HepG2 (cell line): ENCODE data around the gene IER5L. TPM values are rescaled to one million over a fixed set of nuclear protein-coding genes. Genes with fewer than 3 reads are reported as not detected.

Source experiments
- ARNT2 ChIP-seq: sonication (generic); formaldehyde crosslinking; IDR thresholded peaks from 2 replicates; pipeline ENCODE4 v1.8.0; 2022; ENCODE audit warnings: mild to moderate bottlenecking, low read depth, missing genetic modification reagents, moderate library complexity
- IRF2 ChIP-seq: IDR thresholded peaks from 2 replicates; pipeline ENCODE4 v1.6.1; 2018; ENCODE audit warnings: missing genetic modification reagents, missing compliant biosample characterization
- KDM4B ChIP-seq: sonication (generic); formaldehyde crosslinking; IDR thresholded peaks from 2 replicates; pipeline ENCODE4 v1.4.0; 2020; ENCODE audit warnings: missing genetic modification reagents
- NKX3-1 ChIP-seq: sonication (generic); formaldehyde crosslinking; IDR thresholded peaks from 2 replicates; pipeline ENCODE4 v1.5.0; 2020; ENCODE audit warnings: missing genetic modification reagents
- PCBP2 ChIP-seq: fragments of 200-400 bp; formaldehyde crosslinking; optimal IDR thresholded peaks from 2 replicates; pipeline ENCODE3; 2018; ENCODE audit warnings: low read length, low read depth; ENCODE audit not compliant: poor library complexity, severe bottlenecking
- PTBP1 ChIP-seq: fragments of 200-400 bp; formaldehyde crosslinking; IDR thresholded peaks from 2 replicates; pipeline ENCODE4 v1.6.1; 2018; ENCODE audit warnings: low read length, low read depth; ENCODE audit not compliant: poor library complexity, severe bottlenecking
- RXRA ChIP-seq: sonication (generic); formaldehyde crosslinking; IDR thresholded peaks from 2 replicates; pipeline ENCODE4 v1.5.1; 2020; ENCODE audit warnings: missing genetic modification reagents
- SNAI1 ChIP-seq: sonication (generic); formaldehyde crosslinking; IDR thresholded peaks from 2 replicates; pipeline ENCODE4 v1.5.0; 2020; ENCODE audit warnings: mild to moderate bottlenecking, missing genetic modification reagents, borderline replicate concordance
- THAP11 ChIP-seq: IDR thresholded peaks from 2 replicates; pipeline ENCODE4 v1.6.1; 2016; ENCODE audit warnings: missing biosample characterization, missing genetic modification reagents
- ZBTB1 ChIP-seq: sonication (generic); formaldehyde crosslinking; IDR thresholded peaks from 2 replicates; pipeline ENCODE4 v1.4.0; 2020; ENCODE audit warnings: missing genetic modification reagents, borderline replicate concordance
- ZFP82 ChIP-seq: sonication (generic); formaldehyde crosslinking; IDR thresholded peaks from 2 replicates; pipeline ENCODE4 v1.5.1; 2020; ENCODE audit warnings: mild to moderate bottlenecking, missing genetic modification reagents, borderline replicate concordance
- ZFYVE20 ChIP-seq: sonication (generic); formaldehyde crosslinking; IDR thresholded peaks from 2 replicates; pipeline ENCODE4 v1.8.0; 2023; ENCODE audit warnings: low read depth, mild to moderate bottlenecking, moderate library complexity, missing genetic modification reagents, borderline replicate concordance
- ZNF24 ChIP-seq: fragments of 450-650 bp; IDR thresholded peaks from 2 replicates; pipeline ENCODE4 v1.6.1; 2017; ENCODE audit warnings: antibody characterized with exemption, mild to moderate bottlenecking
- polyA plus RNA-seq, 8 experiments: library from polyadenylated mRNA; depleted of rRNA in 3 of 8; stranded (reverse) in 7 of 8; unstranded in 1 of 8; fragments of >200 nt; fragmentation: Illumina TruSeq in 4 of 8; extraction: Trizol in 4 of 8; gene quantifications; 2 replicates each; pipeline versions ENCODE4 v1.2.1 to v1.2.3, GENCODE V29; 2011 to 2016; ENCODE audit warnings: low read depth in 4 of 8, missing spikeins in 1 of 8, mixed read lengths in 1 of 8; ENCODE audit not compliant: insufficient read depth in 1 of 8
- total RNA-seq, 5 experiments: library from RNA; depleted of rRNA; stranded (reverse); fragments of >200 nt; fragmentation: Illumina TruSeq; extraction: Trizol; gene quantifications; 2 replicates each; pipeline ENCODE4 v1.2.3, GENCODE V29; 2016; ENCODE audit warnings: low read depth in 1 of 5
- TF ChIP-seq, protein P1 (sequence below): sonication (generic); formaldehyde crosslinking; IDR thresholded peaks from 2 replicates; pipeline ENCODE4 v1.4.0; 2020; ENCODE audit warnings: missing genetic modification reagents
- TF ChIP-seq, protein P2 (sequence below): IDR thresholded peaks from 2 replicates; pipeline ENCODE4 v1.6.1; 2012; ENCODE audit warnings: inconsistent platforms
- TF ChIP-seq, protein P3 (sequence below): sonication (generic); formaldehyde crosslinking; IDR thresholded peaks from 2 replicates; pipeline ENCODE4 v1.5.0; 2020; ENCODE audit warnings: mild to moderate bottlenecking, missing genetic modification reagents, borderline replicate concordance
- TF ChIP-seq, protein P4 (sequence below): sonication (generic); formaldehyde crosslinking; IDR thresholded peaks from 2 replicates; pipeline ENCODE4 v1.8.1; 2023; ENCODE audit warnings: mild to moderate bottlenecking, missing genetic modification reagents

IER5L gene
- total and polyA plus RNA-seq, 2 of the 13 experiments (the other 11 are each of a cell fraction or from before 2014, with no cell fraction given): 1.8 to 3.3 TPM

DNA sequence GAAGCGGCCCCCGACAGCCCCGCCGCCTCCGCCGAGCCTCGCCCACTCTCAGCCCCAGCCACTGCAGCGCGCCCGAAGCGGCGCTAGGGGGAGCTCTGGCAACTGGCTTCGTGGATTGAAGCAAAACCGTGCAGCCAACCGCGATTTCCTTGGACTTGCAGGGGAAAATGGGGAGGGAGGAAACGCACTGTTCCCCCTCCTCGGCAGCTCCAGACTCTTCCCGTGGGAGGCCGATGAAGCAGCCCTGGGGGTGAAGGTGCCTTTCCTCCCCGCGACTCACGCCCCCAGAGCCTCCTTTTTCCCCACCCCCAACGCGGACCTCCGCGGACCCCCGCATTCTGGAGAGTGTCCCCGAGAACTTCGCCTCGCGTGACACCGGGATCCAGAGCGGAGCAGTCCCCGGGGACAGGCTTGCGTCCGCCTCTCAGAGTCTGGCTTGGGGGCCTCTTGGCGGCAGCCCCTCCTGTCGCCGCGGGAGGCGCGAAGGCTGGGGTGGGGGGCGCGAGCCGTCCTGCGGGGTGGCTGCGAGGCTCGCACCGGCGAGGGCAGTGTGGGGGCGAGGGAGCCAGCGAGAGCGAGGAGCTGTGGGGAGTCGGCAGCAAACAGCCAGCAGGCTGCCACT is 3.8 kb downstream of the IER5L start (continued):
- TF ChIP-seq, protein P1, sequence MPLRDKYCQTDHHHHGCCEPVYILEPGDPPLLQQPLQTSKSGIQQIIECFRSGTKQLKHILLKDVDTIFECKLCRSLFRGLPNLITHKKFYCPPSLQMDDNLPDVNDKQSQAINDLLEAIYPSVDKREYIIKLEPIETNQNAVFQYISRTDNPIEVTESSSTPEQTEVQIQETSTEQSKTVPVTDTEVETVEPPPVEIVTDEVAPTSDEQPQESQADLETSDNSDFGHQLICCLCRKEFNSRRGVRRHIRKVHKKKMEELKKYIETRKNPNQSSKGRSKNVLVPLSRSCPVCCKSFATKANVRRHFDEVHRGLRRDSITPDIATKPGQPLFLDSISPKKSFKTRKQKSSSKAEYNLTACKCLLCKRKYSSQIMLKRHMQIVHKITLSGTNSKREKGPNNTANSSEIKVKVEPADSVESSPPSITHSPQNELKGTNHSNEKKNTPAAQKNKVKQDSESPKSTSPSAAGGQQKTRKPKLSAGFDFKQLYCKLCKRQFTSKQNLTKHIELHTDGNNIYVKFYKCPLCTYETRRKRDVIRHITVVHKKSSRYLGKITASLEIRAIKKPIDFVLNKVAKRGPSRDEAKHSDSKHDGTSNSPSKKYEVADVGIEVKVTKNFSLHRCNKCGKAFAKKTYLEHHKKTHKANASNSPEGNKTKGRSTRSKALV (CRISPR knock-in tag): peak; percentile 28; the same call in 1 of the 2 replicates
- no peak for TF ChIP-seq ZNF24
- TF ChIP-seq KDM4B (CRISPR knock-in tag): peak; percentile 9; the same call in 1 of the 2 replicates
- TF ChIP-seq PCBP2: no peak
- TF ChIP-seq, protein P2, sequence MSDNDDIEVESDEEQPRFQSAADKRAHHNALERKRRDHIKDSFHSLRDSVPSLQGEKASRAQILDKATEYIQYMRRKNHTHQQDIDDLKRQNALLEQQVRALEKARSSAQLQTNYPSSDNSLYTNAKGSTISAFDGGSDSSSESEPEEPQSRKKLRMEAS: 0 out of 2 replicates have a peak, but pooled peaks have one; percentile 2
- TF ChIP-seq RXRA (CRISPR knock-in tag): 0 out of 2 replicates have a peak, but pooled peaks have one; percentile 12
- TF ChIP-seq, protein P3, sequence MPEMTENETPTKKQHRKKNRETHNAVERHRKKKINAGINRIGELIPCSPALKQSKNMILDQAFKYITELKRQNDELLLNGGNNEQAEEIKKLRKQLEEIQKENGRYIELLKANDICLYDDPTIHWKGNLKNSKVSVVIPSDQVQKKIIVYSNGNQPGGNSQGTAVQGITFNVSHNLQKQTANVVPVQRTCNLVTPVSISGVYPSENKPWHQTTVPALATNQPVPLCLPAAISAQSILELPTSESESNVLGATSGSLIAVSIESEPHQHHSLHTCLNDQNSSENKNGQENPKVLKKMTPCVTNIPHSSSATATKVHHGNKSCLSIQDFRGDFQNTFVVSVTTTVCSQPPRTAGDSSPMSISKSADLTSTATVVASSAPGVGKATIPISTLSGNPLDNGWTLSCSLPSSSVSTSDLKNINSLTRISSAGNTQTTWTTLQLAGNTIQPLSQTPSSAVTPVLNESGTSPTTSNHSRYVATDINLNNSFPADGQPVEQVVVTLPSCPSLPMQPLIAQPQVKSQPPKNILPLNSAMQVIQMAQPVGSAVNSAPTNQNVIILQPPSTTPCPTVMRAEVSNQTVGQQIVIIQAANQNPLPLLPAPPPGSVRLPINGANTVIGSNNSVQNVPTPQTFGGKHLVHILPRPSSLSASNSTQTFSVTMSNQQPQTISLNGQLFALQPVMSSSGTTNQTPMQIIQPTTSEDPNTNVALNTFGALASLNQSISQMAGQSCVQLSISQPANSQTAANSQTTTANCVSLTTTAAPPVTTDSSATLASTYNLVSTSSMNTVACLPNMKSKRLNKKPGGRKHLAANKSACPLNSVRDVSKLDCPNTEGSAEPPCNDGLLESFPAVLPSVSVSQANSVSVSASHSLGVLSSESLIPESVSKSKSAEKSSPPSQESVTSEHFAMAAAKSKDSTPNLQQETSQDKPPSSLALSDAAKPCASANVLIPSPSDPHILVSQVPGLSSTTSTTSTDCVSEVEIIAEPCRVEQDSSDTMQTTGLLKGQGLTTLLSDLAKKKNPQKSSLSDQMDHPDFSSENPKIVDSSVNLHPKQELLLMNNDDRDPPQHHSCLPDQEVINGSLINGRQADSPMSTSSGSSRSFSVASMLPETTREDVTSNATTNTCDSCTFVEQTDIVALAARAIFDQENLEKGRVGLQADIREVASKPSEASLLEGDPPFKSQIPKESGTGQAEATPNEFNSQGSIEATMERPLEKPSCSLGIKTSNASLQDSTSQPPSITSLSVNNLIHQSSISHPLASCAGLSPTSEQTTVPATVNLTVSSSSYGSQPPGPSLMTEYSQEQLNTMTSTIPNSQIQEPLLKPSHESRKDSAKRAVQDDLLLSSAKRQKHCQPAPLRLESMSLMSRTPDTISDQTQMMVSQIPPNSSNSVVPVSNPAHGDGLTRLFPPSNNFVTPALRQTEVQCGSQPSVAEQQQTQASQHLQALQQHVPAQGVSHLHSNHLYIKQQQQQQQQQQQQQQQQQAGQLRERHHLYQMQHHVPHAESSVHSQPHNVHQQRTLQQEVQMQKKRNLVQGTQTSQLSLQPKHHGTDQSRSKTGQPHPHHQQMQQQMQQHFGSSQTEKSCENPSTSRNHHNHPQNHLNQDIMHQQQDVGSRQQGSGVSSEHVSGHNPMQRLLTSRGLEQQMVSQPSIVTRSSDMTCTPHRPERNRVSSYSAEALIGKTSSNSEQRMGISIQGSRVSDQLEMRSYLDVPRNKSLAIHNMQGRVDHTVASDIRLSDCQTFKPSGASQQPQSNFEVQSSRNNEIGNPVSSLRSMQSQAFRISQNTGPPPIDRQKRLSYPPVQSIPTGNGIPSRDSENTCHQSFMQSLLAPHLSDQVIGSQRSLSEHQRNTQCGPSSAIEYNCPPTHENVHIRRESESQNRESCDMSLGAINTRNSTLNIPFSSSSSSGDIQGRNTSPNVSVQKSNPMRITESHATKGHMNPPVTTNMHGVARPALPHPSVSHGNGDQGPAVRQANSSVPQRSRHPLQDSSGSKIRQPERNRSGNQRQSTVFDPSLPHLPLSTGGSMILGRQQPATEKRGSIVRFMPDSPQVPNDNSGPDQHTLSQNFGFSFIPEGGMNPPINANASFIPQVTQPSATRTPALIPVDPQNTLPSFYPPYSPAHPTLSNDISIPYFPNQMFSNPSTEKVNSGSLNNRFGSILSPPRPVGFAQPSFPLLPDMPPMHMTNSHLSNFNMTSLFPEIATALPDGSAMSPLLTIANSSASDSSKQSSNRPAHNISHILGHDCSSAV (CRISPR knock-in tag): no peak
- TF ChIP-seq IRF2 (CRISPR knock-in tag): 0 out of 2 replicates have a peak, but pooled peaks have one; percentile 48
- TF ChIP-seq ZFP82: peak; percentile 88; the same call in 1 of the 2 replicates
- no peak for TF ChIP-seq ZBTB1 (CRISPR knock-in tag)
- TF ChIP-seq, protein P4, sequence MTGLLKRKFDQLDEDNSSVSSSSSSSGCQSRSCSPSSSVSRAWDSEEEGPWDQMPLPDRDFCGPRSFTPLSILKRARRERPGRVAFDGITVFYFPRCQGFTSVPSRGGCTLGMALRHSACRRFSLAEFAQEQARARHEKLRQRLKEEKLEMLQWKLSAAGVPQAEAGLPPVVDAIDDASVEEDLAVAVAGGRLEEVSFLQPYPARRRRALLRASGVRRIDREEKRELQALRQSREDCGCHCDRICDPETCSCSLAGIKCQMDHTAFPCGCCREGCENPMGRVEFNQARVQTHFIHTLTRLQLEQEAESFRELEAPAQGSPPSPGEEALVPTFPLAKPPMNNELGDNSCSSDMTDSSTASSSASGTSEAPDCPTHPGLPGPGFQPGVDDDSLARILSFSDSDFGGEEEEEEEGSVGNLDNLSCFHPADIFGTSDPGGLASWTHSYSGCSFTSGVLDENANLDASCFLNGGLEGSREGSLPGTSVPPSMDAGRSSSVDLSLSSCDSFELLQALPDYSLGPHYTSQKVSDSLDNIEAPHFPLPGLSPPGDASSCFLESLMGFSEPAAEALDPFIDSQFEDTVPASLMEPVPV: no peak
- peak; percentile 77 for TF ChIP-seq THAP11 (CRISPR knock-in tag)
- TF ChIP-seq ARNT2 (CRISPR knock-in tag): peak; percentile 16; the same call in 1 of the 2 replicates
- TF ChIP-seq PTBP1: peak; percentile 45
- TF ChIP-seq NKX3-1 (CRISPR knock-in tag): peak; percentile 28; the same call in 1 of the 2 replicates
- TF ChIP-seq ZFYVE20 (CRISPR knock-in tag): no peak
- 0 out of 2 replicates have a peak, but pooled peaks have one; percentile 70 for TF ChIP-seq SNAI1 (CRISPR knock-in tag)
